Activated T-cell treated with anti-CD3 and anti-CD28 coated beads, Interleukin-2, amount 50 U/mL, for 48 hours (primary cell): Measurements from ENCODE around the gene SPOCK3.
"Not testable (repeated sequence)": the region's sequence is repeated elsewhere in the genome, so short reads cannot be mapped to it uniquely, and the experiment has no call there.

Experiments
- DNase-seq, 2 experiments: peaks; one replicate each; pipeline ENCODE4 v3.0.0-alpha.2; 2020

Gene SPOCK3

GRCh38 chr4:167234316-167234881 is at the start of gene SPOCK3:
SPOCK3 (minus strand) TSS chr4:167234494.
- peak in 1 of 2 experiments; percentile 14 for DNase-seq

- no peak for DNase-seq
These were observed 48.0 kb upstream of the SPOCK3 start for GRCh38 chr4:167282171-167282864.

DNA sequence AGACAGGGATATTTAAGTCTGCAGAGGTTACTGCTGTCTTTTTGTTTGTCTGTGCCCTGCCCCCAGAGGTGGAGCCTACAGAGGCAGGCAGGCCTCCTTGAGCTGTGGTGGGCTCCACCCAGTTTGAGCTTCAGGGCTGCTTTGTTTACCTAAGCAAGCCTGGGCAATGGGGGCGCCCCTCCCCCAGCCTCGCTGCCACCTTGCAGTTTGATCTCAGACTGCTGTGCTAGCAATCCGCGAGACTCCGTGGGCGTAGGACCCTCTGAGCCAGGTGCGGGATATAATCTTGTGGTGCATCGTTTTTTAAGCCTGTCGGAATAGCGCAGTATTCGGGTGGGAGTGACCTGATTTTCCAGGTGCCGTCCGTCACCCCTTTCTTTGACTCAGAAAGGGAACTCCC is 47.3 kb upstream of the SPOCK3 start:
- not testable (repeated sequence) for DNase-seq

GRCh38 chr4:167274351-167274750 is 40.1 kb upstream of the SPOCK3 start:
- DNase-seq, result no peak

DNA sequence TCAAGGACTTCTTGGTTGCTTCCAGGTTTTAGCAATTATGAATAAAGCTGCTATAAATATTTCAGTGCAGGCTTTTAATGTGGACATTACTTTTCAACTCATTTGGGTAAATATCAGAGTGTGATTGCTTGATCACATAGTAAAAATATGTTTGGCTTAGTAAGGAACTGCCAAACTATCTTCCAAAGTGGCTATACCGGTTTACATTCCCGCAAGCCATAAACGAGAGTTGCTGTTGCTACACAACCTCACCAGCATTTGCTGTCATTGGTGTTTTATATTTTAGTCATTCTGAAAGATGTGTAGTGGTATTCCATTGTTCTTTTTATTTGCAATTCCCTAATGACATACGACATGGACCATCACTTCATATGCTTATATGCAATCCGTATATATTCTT is 30.9 kb upstream of the SPOCK3 start:
- no peak for DNase-seq

- no peak for DNase-seq
These were observed 14.0 kb upstream of the SPOCK3 start for GRCh38 chr4:167248271-167248670.

DNA sequence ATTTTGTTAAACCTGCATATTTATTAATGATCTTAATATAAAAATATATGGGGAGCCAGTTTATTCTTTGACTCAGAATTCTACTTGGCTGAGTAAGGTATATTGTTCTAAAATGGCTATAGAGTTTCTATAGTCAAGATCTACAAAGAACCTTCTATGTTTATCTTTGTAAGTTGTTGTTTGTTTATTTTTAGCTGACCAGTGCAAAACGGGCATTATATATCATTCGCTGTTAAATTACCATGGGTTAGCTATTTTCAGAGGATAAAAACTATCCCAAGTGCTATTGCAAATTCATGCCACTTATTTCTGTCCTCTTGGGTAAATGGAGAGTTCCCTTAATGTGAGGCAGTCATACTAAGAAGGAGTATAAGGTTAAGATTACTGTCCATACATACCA is 5.3 kb upstream of the SPOCK3 start:
- no peak for DNase-seq

GRCh38 chr4:167238226-167238625 is 3.9 kb upstream of the SPOCK3 start:
- no peak for DNase-seq

- no peak for DNase-seq
These were observed 494 bp downstream of the SPOCK3 start for GRCh38 chr4:167233685-167234315.

DNA sequence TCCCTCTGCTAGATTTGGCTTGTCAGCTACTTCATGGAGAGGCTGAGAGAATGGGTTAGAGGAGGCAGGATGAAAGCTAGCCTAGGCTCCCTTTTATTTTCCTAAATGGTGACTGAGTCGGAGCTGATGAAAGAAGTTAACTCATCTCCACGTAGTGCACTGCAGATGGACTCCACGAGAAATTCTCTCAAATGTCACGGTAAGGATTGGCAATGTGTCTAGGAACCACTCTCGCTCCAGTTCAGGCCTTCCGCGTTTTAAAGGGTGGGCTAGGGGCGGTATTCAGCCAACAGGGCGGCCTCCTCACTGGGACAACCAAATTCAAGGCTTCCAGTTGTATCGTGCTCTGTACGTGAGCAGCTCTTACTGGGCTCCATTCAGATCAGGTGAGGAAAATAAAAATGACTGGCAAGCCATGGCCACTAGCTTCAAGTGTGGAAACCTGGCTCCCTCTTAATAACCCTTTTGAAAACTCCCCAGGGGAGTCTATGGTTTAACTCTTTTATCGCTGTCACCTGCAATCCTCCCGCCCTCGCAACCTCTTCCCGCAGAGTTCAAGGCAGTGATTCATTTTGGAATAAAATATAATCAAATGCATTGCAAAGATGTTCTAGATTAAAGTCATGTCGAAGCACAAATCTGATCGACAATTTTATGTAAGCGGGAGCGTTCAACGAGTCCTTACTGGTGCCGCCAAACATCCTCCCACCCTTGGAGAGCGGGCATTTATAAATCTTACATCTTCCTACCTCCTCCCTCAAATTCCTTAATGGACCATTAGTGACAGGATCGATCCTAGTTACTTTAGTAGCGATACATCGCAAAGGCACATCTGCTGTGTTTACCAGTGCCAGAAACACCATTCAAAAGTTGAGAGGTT is 1.2 kb downstream of the SPOCK3 start:
- DNase-seq, result no peak

- DNase-seq, result no peak
These were observed 3.5 kb downstream of the SPOCK3 start for GRCh38 chr4:167230744-167231143.

GRCh38 chr4:167222099-167222498 is 12.2 kb downstream of the SPOCK3 start:
- DNase-seq, result no peak

- no peak for DNase-seq
These were observed 13.2 kb downstream of the SPOCK3 start for GRCh38 chr4:167221084-167221483.

DNA sequence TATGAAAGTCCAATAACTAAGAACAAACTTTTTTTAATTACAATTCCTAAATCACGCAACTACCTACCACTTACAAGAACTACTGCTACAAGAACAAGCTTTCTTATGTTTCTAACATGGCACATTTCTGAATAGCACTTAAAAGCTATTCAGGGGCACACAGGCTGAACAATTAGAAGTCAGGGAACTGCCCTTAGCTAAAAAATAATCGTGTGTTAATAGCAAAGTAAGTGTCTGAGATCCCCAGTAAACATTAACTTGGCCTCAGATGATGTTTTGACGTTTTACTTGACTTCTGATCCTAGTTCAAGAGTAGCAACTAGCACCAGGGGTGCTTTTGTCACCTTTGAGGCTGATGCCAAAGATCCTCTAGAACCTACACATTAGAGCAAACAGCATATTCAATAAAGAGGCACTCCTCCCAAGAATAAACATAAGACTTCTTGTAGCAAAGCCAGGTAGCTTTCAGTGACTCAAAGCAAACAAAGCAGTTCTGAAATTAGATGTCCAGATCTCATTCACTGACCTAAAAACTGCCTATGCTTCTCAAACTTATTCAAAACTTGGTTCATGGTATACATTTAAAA is 16.2 kb downstream of the SPOCK3 start:
- no peak for DNase-seq

- no peak for DNase-seq
These were observed 17.5 kb downstream of the SPOCK3 start for GRCh38 chr4:167216783-167217182.

DNA sequence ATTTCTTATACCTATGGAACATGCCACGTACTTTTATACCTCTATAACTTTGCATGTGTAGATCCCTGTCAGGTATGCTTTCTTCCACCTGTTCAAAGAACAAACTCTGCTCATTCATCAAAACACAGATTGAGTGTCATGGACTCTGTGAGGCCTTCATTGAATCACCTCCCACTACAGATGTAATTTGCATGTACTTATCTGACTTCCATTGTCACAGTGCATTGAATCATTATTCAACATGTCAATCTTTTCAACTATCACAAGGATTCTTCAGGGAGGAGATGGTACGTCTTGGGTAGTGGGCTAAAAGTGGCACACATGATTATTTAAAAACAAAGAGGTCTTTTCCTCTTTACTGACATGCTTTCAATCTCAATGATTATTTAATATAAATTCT is 24.1 kb downstream of the SPOCK3 start:
- no peak for DNase-seq

- no peak for DNase-seq
These were observed 37.8 kb downstream of the SPOCK3 start for GRCh38 chr4:167196344-167197012.

DNA sequence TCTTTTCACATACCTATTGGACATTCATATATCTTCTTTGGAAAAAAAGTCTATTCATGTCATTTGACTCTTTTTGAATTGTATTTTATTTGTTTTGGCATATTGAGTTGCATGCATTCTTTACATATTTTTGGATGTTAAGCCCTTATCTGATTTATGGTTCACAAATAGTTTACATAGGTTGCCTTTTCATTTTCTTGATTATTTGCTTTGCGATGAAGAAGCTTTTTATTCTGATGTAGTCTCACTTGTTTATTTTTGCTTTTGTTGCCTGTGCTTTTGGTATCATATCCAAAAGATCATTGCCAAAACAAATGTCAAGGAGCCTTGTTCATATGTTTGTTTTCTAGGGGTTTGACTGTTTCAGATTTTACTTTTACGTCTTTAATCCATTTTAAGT is 43.9 kb downstream of the SPOCK3 start:
- no peak for DNase-seq

DNA sequence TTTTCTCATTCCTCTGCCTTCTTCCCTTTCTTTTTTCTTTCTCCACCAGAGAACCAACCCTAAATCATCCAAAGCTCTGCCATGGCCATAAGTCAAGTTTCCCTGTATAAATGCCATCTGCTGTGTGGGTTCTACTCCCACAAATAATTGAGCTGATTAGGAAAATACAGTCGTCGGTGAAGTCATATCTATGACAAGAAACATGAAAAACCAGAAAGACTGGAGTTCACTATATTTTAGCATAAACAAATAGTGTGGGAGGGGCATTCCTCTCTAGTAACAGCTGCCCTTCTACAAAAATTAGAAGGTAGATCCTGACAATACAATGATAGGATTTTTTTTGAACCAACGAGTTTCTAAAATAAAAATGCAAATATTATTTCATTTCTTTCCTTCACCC is 48.8 kb downstream of the SPOCK3 start:
- DNase-seq, result no peak

DNA sequence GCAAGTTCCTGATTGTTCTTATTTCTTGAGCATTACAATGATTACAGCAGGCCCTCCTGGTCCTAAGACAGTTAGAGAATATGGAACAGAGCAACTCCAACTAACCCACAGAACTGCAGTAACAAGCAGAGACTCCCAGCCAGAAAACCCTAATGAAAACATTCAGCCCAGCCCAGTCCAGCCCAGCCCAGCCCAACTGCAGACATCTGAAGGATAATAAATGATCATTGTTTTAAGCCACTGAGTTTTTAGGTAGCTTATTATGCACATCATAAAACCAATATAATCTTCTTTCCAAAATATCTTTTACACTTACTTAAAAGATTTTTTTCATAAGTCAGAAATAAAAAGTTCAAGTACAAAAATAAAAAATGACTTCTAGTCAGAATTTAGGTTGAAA is 51.3 kb downstream of the SPOCK3 start:
- DNase-seq, result no peak

- DNase-seq, result no peak
These were observed 56.4 kb downstream of the SPOCK3 start for GRCh38 chr4:167177925-167178324.

DNA sequence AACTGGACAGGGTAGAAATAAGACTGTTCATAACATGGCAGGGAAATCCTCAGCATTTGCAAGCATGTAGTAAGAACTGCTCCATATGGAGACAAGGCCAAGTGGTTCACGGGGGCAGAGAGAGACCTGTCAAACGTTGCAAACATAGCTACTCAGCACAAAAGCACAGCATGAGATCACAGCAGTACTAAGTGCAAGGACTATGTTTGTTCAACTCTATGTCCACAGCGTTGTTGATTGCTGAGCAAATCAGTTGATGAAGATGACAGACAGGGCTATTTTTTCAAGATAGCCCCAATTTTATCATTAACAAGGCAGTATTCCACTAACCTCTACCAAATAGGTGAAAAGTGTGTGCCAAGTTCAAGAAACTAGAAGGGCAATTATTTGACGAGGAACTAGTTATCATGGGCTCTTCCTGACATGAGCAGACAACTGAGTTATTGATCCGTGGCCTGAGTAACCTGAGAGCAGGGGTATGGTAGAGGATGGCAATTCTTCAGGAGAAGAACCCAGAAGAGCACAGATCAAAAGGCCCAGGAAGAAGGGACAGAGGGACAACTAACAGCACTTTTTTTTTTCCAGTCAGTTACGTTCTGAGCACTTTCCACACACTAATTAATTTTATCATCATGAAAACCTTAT is 57.4 kb downstream of the SPOCK3 start:
- no peak for DNase-seq
